HFFc6 (cell line): ENCODE measurements around the gene KCNQ2. TPM values are rescaled to one million over a fixed set of nuclear protein-coding genes. Genes with fewer than 3 reads are reported as not detected.

Source experiments
- DNase-seq: peaks from one replicate; pipeline ENCODE4 v3.0.0-alpha.2; 2018
- H3K27ac Mint-ChIP-seq: 2 replicates; pipeline ENCODE4 v1.8.0; 2020; ENCODE audit warnings: mild to moderate bottlenecking, mixed read lengths
- H3K27me3 Mint-ChIP-seq: 2 replicates; pipeline ENCODE4 v1.8.0; 2021; ENCODE audit warnings: mild to moderate bottlenecking, moderate library complexity, mixed read lengths; ENCODE audit not compliant: insufficient read depth
- H3K36me3 Mint-ChIP-seq: 2 replicates; pipeline ENCODE4 v1.8.0; 2021; ENCODE audit warnings: low read depth, mixed read lengths
- H3K4me1 Mint-ChIP-seq: 2 replicates; pipeline ENCODE4 v1.8.0; 2020; ENCODE audit warnings: low read depth, mixed read lengths
- H3K4me3 Mint-ChIP-seq: 2 replicates; pipeline ENCODE4 v1.8.0; 2020; ENCODE audit warnings: mild to moderate bottlenecking, moderate library complexity, mixed read lengths
- H3K9me3 Mint-ChIP-seq: 2 replicates; pipeline ENCODE4 v1.8.0; 2020; ENCODE audit warnings: mild to moderate bottlenecking, mixed read lengths
- total RNA-seq, 6 experiments: library from RNA; stranded (reverse); fragmentation: NEBNext Ultra II Directional; extraction: Animal tissue kit (Norgen Biotek cat#: 25700); gene quantifications; 2 replicates in 1 of 6; 3 replicates in 5 of 6; pipeline ENCODE4 v1.2.3, GENCODE V29; 2021
- TF ChIP-seq, protein P1 (sequence below): fragments of 200-600 bp; sonication (generic); IDR thresholded peaks from 2 replicates; pipeline ENCODE4 v1.5.0; 2021; ENCODE audit warnings: antibody characterized with exemption, mild to moderate bottlenecking

KCNQ2 gene
- total RNA-seq, 6 experiments from 2014 or later = not detected

GRCh38 chr20:63494420-63495166, 22.1 kb upstream of the KCNQ2 start:
- peaks cover 2% of the 10 kb centered on the region for H3K27me3 Mint-ChIP-seq
- H3K36me3 Mint-ChIP-seq = no peaks in the 10 kb centered on the region
- no peak overlapping the region for H3K27ac Mint-ChIP-seq
- no peaks in the 10 kb centered on the region for H3K4me1 Mint-ChIP-seq
- no peak for DNase-seq
- TF ChIP-seq, protein P1, sequence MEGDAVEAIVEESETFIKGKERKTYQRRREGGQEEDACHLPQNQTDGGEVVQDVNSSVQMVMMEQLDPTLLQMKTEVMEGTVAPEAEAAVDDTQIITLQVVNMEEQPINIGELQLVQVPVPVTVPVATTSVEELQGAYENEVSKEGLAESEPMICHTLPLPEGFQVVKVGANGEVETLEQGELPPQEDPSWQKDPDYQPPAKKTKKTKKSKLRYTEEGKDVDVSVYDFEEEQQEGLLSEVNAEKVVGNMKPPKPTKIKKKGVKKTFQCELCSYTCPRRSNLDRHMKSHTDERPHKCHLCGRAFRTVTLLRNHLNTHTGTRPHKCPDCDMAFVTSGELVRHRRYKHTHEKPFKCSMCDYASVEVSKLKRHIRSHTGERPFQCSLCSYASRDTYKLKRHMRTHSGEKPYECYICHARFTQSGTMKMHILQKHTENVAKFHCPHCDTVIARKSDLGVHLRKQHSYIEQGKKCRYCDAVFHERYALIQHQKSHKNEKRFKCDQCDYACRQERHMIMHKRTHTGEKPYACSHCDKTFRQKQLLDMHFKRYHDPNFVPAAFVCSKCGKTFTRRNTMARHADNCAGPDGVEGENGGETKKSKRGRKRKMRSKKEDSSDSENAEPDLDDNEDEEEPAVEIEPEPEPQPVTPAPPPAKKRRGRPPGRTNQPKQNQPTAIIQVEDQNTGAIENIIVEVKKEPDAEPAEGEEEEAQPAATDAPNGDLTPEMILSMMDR = no peak
- no peak overlapping the region for H3K4me3 Mint-ChIP-seq
- peaks cover 5% of the 10 kb centered on the region; the same call in 1 of the 2 replicates for H3K9me3 Mint-ChIP-seq

DNA sequence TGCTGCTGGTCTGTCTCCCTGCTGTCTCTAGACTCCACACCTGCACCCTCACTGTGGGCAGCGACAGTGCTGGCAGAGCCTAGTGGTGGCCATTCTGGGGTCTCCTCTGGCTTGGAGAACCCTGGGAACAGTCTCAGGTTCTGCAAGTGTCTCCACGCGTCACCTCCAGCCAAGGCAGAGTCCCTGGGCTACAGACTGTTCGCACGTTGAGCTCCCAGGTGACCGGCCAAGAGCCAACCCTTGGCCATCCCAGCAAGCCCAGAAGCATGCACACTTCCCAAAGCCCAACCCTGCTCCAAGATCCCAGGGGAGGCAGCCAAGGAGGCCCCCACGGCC, 21.6 kb upstream of the KCNQ2 start:
- H3K9me3 Mint-ChIP-seq = peaks cover 5% of the 10 kb centered on the region; the same call in 1 of the 2 replicates
- TF ChIP-seq, protein P1 = no peak
- H3K36me3 Mint-ChIP-seq = no peaks in the 10 kb centered on the region
- no peak overlapping the region for H3K4me3 Mint-ChIP-seq
- H3K27me3 Mint-ChIP-seq = peaks cover 3% of the 10 kb centered on the region
- no peak for DNase-seq
- H3K27ac Mint-ChIP-seq = no peak overlapping the region
- H3K4me1 Mint-ChIP-seq = no peaks in the 10 kb centered on the region

DNA sequence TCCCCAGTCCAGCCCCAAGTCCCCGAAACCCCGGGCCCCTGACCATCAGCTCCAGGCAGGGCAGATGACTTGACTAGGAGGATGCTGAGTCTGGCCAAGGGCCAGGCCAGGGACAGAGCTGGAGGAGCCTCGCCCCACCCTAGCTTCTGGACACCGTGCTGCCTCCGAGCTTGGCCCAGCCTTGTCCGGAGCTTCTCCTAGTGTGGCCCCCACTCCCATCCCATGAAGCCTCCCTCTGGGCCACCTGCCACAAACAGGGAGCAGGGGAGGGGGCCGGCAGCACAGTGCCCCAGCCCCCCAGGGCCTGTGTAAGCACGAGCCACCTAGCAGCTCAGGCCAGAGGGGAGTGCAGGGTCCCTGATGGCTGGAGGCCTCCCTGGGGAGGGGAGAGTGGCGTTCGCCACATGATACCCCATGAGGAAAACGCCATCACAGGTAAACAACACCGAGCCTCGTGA, 21.1 kb upstream of the KCNQ2 start:
- no peak for DNase-seq
- Mint-ChIP-seq H3K9me3 (peaks cover 5% of the 10 kb centered on the region; the same call in 1 of the 2 replicates), H3K27ac (no peak overlapping the region), H3K4me1 (no peaks in the 10 kb centered on the region), H3K36me3 (no peaks in the 10 kb centered on the region), H3K27me3 (peaks cover 6% of the 10 kb centered on the region), H3K4me3 (no peak overlapping the region)
- TF ChIP-seq, protein P1 = no peak

DNA sequence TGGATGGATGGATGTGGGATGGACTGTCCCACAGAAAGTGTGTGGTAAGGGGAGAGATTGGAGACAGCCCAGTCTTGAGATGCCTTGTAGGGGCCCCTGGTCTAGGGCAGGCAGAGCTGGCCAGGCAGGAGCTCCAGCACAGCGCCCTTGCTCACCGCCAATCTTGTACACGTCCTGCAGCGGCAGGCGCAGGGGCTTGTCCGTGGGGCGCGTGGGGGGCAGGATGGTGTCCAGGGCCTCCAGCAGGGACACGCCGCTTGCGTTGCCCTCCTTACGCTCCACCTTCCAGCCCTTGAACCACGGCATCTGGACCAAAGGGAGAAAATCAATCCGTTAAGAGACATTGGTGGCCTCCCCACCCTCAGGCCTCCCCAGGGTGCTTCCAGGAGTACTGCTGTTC, 20.5 kb upstream of the KCNQ2 start:
- DNase-seq = no peak
- TF ChIP-seq, protein P1 = no peak
- Mint-ChIP-seq H3K4me3 (no peak overlapping the region), H3K4me1 (no peaks in the 10 kb centered on the region), H3K36me3 (no peaks in the 10 kb centered on the region), H3K27me3 (peaks cover 6% of the 10 kb centered on the region), H3K9me3 (peaks cover 5% of the 10 kb centered on the region; the same call in 1 of the 2 replicates), H3K27ac (no peak overlapping the region)

GRCh38 chr20:63492518-63492917, 20.1 kb upstream of the KCNQ2 start:
- TF ChIP-seq, protein P1 = no peak

More at GRCh38 chr20:63492518-63492917, 20.1 kb upstream of the KCNQ2 start:
- Mint-ChIP-seq H3K36me3 (no peaks in the 10 kb centered on the region), H3K27ac (no peak overlapping the region), H3K4me3 (no peak overlapping the region), H3K27me3 (peaks cover 6% of the 10 kb centered on the region), H3K4me1 (no peaks in the 10 kb centered on the region), H3K9me3 (peaks cover 5% of the 10 kb centered on the region; the same call in 1 of the 2 replicates)
- no peak for DNase-seq
